Measurements from ENCODE around the gene SGPP2.

SGPP2 gene, protein sequence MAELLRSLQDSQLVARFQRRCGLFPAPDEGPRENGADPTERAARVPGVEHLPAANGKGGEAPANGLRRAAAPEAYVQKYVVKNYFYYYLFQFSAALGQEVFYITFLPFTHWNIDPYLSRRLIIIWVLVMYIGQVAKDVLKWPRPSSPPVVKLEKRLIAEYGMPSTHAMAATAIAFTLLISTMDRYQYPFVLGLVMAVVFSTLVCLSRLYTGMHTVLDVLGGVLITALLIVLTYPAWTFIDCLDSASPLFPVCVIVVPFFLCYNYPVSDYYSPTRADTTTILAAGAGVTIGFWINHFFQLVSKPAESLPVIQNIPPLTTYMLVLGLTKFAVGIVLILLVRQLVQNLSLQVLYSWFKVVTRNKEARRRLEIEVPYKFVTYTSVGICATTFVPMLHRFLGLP

DNA sequence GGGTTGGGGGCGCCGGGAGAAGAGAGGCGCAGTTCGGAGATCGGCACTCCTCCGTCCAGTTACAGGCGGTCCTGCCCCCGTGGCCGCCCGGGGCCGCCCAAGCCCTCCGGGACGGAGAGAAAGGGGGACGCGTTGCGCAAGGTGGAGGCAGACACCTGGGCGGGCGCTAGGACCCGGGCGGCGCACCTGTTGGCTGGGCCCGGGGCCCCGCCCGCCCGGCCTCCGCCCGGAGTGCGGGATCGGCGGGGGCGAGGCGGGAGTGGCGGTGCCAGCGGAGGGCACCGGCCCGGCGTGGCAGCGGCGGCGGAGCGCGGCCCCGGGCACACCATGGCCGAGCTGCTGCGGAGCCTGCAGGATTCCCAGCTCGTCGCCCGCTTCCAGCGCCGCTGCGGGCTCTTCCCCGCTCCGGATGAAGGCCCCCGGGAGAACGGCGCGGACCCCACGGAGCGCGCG is at the start of gene SGPP2:
Gene SGPP2 (plus strand): TSS at position 268 of the 453 bp plus-strand sequence. CDS start 60 bp downstream, at position 328.
- ChIA-PET POLR2A (no interaction called here), CTCF (no interaction called here)
- no peaks in the 10 kb centered on the region for H3K36me3 ChIP-seq (ENCODE audit: control insufficient read depth in 2 of 2, insufficient read depth in 1 of 2, low read length in 2 of 2)
- peak within 1 kb of the TSS; percentile 93; the same call in 1 of the 2 replicates for H3K27ac ChIP-seq (ENCODE audit: extremely low read depth, low read depth, low read length)
- H3K9me3 ChIP-seq (ENCODE audit: control insufficient read depth, insufficient read depth, low read depth, low read length) = no peaks in the 10 kb centered on the region
- peak within 1 kb of the TSS; percentile 58 for H3K4me3 ChIP-seq (ENCODE audit: low read depth, low read length)
- H3K4me1 ChIP-seq (ENCODE audit: control insufficient read depth, insufficient read depth, low read length) = peaks cover 30% of the 10 kb centered on the region
- TF ChIP-seq, protein P1, sequence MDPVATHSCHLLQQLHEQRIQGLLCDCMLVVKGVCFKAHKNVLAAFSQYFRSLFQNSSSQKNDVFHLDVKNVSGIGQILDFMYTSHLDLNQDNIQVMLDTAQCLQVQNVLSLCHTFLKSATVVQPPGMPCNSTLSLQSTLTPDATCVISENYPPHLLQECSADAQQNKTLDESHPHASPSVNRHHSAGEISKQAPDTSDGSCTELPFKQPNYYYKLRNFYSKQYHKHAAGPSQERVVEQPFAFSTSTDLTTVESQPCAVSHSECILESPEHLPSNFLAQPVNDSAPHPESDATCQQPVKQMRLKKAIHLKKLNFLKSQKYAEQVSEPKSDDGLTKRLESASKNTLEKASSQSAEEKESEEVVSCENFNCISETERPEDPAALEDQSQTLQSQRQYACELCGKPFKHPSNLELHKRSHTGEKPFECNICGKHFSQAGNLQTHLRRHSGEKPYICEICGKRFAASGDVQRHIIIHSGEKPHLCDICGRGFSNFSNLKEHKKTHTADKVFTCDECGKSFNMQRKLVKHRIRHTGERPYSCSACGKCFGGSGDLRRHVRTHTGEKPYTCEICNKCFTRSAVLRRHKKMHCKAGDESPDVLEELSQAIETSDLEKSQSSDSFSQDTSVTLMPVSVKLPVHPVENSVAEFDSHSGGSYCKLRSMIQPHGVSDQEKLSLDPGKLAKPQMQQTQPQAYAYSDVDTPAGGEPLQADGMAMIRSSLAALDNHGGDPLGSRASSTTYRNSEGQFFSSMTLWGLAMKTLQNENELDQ (tag by site-specific recombination; IDR thresholded peaks at IDR 0.05; ENCODE audit: low read depth) = no peak
- TF ChIP-seq ZSCAN16 (tag by site-specific recombination; IDR thresholded peaks at IDR 0.05) (no peak), BCL11A (tag by site-specific recombination; IDR thresholded peaks at IDR 0.05; ENCODE audit: low read depth) (no peak), ZNF140 (tag by site-specific recombination; IDR thresholded peaks at IDR 0.05) (no peak), ZNF174 (tag by site-specific recombination; IDR thresholded peaks at IDR 0.05) (no peak), ZNF621 (tag by site-specific recombination; IDR thresholded peaks at IDR 0.05) (no peak), ZNF548 (tag by site-specific recombination; IDR thresholded peaks at IDR 0.05) (no peak), SP2 (tag by site-specific recombination; IDR thresholded peaks at IDR 0.05) (peak; percentile 26; the same call in 1 of the 2 replicates), ZNF76 (tag by site-specific recombination; IDR thresholded peaks at IDR 0.05; ENCODE audit: borderline replicate concordance, low read depth) (no peak), ZNF114 (tag by site-specific recombination; IDR thresholded peaks at IDR 0.05) (no peak), ZSCAN23 (tag by site-specific recombination; IDR thresholded peaks at IDR 0.05) (no peak), ZBTB7A (tag by site-specific recombination; IDR thresholded peaks at IDR 0.05; ENCODE audit: low read depth) (no peak), ZNF10 (tag by site-specific recombination; IDR thresholded peaks at IDR 0.05) (no peak), ZNF221 (tag by site-specific recombination; IDR thresholded peaks at IDR 0.05; ENCODE audit: borderline replicate concordance) (no peak), ZNF585B (tag by site-specific recombination; IDR thresholded peaks at IDR 0.05) (no peak), ZNF37A (tag by site-specific recombination; IDR thresholded peaks at IDR 0.05) (no peak), SCRT2 (tag by site-specific recombination; IDR thresholded peaks at IDR 0.05) (peak; percentile 94), SP7 (tag by site-specific recombination; IDR thresholded peaks at IDR 0.05) (no peak), ZNF132 (tag by site-specific recombination; IDR thresholded peaks at IDR 0.05; ENCODE audit: borderline replicate concordance) (no peak), ZNF239 (tag by site-specific recombination; IDR thresholded peaks at IDR 0.05) (no peak), ZNF302 (tag by site-specific recombination; IDR thresholded peaks at IDR 0.05; ENCODE audit: low read depth) (no peak), ZBTB17 (tag by site-specific recombination; IDR thresholded peaks at IDR 0.05) (no peak)
- TF ChIP-seq, protein P2, sequence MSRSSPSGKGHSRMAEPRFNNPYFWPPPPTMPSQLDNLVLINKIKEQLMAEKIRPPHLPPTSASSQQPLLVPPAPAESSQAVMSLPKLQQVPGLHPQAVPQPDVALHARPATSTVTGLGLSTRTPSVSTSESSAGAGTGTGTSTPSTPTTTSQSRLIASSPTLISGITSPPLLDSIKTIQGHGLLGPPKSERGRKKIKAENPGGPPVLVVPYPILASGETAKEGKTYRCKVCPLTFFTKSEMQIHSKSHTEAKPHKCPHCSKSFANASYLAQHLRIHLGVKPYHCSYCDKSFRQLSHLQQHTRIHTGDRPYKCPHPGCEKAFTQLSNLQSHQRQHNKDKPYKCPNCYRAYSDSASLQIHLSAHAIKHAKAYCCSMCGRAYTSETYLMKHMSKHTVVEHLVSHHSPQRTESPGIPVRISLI (tag by site-specific recombination; IDR thresholded peaks at IDR 0.05) = no peak
- TF ChIP-seq, protein P3, sequence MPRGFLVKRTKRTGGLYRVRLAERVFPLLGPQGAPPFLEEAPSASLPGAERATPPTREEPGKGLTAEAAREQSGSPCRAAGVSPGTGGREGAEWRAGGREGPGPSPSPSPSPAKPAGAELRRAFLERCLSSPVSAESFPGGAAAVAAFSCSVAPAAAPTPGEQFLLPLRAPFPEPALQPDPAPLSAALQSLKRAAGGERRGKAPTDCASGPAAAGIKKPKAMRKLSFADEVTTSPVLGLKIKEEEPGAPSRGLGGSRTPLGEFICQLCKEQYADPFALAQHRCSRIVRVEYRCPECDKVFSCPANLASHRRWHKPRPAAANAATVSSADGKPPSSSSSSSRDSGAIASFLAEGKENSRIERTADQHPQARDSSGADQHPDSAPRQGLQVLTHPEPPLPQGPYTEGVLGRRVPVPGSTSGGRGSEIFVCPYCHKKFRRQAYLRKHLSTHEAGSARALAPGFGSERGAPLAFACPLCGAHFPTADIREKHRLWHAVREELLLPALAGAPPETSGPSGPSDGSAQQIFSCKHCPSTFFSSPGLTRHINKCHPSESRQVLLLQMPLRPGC (tag by site-specific recombination; IDR thresholded peaks at IDR 0.05) = no peak
- TF ChIP-seq, protein P4, sequence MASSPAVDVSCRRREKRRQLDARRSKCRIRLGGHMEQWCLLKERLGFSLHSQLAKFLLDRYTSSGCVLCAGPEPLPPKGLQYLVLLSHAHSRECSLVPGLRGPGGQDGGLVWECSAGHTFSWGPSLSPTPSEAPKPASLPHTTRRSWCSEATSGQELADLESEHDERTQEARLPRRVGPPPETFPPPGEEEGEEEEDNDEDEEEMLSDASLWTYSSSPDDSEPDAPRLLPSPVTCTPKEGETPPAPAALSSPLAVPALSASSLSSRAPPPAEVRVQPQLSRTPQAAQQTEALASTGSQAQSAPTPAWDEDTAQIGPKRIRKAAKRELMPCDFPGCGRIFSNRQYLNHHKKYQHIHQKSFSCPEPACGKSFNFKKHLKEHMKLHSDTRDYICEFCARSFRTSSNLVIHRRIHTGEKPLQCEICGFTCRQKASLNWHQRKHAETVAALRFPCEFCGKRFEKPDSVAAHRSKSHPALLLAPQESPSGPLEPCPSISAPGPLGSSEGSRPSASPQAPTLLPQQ (tag by site-specific recombination; IDR thresholded peaks at IDR 0.05) = no peak
- TF ChIP-seq, protein P5, sequence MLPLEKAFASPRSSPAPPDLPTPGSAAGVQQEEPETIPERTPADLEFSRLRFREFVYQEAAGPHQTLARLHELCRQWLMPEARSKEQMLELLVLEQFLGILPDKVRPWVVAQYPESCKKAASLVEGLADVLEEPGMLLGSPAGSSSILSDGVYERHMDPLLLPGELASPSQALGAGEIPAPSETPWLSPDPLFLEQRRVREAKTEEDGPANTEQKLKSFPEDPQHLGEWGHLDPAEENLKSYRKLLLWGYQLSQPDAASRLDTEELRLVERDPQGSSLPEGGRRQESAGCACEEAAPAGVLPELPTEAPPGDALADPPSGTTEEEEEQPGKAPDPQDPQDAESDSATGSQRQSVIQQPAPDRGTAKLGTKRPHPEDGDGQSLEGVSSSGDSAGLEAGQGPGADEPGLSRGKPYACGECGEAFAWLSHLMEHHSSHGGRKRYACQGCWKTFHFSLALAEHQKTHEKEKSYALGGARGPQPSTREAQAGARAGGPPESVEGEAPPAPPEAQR (tag by site-specific recombination; IDR thresholded peaks at IDR 0.05) = no peak
- TF ChIP-seq, protein P6, sequence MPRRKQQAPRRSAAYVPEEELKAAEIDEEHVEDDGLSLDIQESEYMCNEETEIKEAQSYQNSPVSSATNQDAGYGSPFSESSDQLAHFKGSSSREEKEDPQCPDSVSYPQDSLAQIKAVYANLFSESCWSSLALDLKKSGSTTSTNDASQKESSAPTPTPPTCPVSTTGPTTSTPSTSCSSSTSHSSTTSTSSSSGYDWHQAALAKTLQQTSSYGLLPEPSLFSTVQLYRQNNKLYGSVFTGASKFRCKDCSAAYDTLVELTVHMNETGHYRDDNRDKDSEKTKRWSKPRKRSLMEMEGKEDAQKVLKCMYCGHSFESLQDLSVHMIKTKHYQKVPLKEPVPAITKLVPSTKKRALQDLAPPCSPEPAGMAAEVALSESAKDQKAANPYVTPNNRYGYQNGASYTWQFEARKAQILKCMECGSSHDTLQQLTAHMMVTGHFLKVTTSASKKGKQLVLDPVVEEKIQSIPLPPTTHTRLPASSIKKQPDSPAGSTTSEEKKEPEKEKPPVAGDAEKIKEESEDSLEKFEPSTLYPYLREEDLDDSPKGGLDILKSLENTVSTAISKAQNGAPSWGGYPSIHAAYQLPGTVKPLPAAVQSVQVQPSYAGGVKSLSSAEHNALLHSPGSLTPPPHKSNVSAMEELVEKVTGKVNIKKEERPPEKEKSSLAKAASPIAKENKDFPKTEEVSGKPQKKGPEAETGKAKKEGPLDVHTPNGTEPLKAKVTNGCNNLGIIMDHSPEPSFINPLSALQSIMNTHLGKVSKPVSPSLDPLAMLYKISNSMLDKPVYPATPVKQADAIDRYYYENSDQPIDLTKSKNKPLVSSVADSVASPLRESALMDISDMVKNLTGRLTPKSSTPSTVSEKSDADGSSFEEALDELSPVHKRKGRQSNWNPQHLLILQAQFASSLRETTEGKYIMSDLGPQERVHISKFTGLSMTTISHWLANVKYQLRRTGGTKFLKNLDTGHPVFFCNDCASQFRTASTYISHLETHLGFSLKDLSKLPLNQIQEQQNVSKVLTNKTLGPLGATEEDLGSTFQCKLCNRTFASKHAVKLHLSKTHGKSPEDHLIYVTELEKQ (tag by site-specific recombination; IDR thresholded peaks at IDR 0.05; ENCODE audit: borderline replicate concordance) = no peak; the same call in 1 of the 2 replicates
